C1 segment of cervical spinal cord (tissue), 14 donors: ENCODE data around the gene KLK8.

Experiments used
- DNase-seq, 14 donors: peaks; one replicate each; lab custom pipeline; 2025; lab: John Stamatoyannopoulos, UW

KLK8 gene

DNA sequence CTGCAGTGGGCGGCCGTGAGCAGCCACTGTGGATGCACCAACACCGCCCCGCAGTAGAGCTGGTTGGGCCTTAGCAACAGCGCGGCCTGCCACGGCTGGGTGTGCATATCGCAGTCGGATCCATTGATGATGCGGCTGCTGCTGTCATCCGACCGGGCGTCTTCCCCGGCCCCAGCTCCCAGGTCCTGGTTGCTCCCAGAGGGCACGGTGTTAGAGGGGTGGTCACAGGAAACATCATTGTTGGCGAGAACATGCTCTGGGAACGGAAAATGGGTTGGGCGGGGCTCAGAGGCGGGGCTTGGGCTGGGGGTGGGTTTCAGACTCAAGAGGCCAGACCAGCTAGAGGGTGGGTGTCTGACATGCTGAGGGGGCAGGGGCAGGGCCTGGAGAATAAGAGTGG lies 51.5 kb downstream of the KLK8 start:
- DNase-seq, result no peak

DNA sequence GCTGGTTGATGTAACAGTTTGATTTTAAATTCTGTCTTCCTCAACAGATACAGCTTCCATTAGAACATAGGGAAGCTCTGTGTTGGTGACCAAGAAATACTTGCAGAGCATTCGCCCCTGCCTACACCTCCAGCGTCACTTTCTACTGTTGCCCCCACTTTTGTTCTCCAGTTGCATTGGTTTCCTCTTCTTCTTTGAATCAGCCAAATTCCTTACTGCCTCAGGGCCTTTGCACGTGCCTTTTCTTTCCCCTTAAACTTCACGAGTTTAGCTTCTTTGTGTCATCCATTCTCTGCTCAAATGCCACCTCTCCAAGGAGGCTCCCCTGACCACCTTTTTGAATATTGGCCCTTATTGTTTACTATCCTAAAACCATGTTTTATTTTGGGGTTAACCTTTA lies 54.3 kb downstream of the KLK8 start:
- DNase-seq, result no peak
